ENCODE data around the gene N4BP2. TPM values are rescaled to one million over a fixed set of nuclear protein-coding genes. Genes with fewer than 3 reads are reported as not detected.

N4BP2 gene
- total RNA-seq, 1 experiment from 2014 or later, result 3.9 TPM

DNA sequence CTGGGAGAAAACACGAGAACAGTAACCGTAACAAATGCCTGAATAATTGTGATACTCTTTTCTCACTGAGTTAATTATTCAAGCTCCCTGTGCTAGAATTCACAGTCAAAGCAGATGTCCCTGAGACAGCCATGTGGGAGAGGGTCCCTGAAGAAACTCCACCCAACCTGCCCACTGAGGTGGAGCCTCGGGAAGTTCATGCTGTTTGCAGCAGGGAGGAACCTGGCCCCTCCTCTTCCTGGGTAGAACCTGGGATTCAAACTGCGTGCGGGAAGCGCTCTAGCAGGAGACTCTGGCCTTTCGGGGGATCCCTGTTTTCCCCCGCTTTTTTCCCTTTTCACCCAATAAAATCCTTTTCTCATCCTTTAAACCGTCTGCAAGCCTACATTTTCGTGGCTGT is 120.0 kb downstream of the N4BP2 start:
- Histone ChIP-seq H3K4me2 (ENCODE audit: low read length) (no peak overlapping the region), H4K20me1 (ENCODE audit: low read length) (no peaks in the 10 kb centered on the region), H3K27me3 (ENCODE audit: low read length) (no peaks in the 10 kb centered on the region), H2AFZ (ENCODE audit: low read length) (no peak overlapping the region), H3K27ac (ENCODE audit: low read length) (no peak overlapping the region), H3F3A (ENCODE audit: low read length, unreplicated experiment) (no peaks in the 10 kb centered on the region), H3K9me2 (replicated peaks; ENCODE audit: low read length) (no peaks in the 10 kb centered on the region), H3K36me3 (ENCODE audit: low read depth, low read length) (no peaks in the 10 kb centered on the region), H3K9ac (ENCODE audit: low read length) (no peak overlapping the region), H3K9me3 (ENCODE audit: low read length) (no peaks in the 10 kb centered on the region), H3K4me1 (ENCODE audit: insufficient read depth, low read length) (peaks cover 8% of the 10 kb centered on the region), H3K4me3 (ENCODE audit: low read length) (no peak overlapping the region), H3K79me2 (ENCODE audit: low read length) (no peaks in the 10 kb centered on the region)
- ATAC-seq, result no peak
- DNase-seq, result no peak
- intact Hi-C loops (cut with micrococcal nuclease), result no loop called here
- POLR2A ChIA-PET (ENCODE audit: unreplicated experiment), result no interaction called here
- TF ChIP-seq EZH2phosphoT487 (IDR thresholded peaks at IDR 0.05; ENCODE audit: borderline replicate concordance, low read length), result no peak
- no peak for TF ChIP-seq EZH2 (IDR thresholded peaks at IDR 0.05; ENCODE audit: low read length, unreplicated experiment)
- no peak for TF ChIP-seq CTCF (conservative IDR thresholded peaks at IDR 0.05; ENCODE audit: low read depth, low read length)
- CTCF ChIA-PET, result no interaction called here
- BruUV-seq (replicated peaks), result no TSS peak

DNA sequence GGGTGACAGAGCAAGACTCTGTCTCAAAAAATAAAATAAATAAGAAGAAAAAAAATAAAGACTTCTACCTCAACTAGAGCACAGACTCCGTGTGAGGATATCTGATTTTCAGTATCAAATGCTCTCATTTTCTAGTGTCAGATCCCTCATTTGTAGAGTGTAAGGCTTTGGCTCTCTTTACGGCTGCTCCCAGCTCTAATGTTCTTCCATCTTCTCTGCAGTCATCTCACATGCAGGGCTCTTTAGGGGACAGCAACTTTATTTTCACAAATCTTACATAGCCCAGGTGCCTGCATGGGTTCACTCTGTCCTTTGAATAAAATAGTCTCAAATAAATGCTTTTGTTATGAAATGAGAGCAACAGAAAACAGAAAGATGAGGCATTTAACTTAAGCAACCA is 120.9 kb downstream of the N4BP2 start:
- Histone ChIP-seq H3K9me2 (replicated peaks; ENCODE audit: low read length) (no peaks in the 10 kb centered on the region), H3K4me2 (ENCODE audit: low read length) (no peak overlapping the region), H3K9ac (ENCODE audit: low read length) (no peak overlapping the region), H4K20me1 (ENCODE audit: low read length) (no peaks in the 10 kb centered on the region), H3K9me3 (ENCODE audit: low read length) (no peaks in the 10 kb centered on the region), H3K4me3 (ENCODE audit: low read length) (no peak overlapping the region), H3K4me1 (ENCODE audit: insufficient read depth, low read length) (peaks cover 8% of the 10 kb centered on the region), H3F3A (ENCODE audit: low read length, unreplicated experiment) (no peaks in the 10 kb centered on the region), H3K36me3 (ENCODE audit: low read depth, low read length) (no peaks in the 10 kb centered on the region), H3K27ac (ENCODE audit: low read length) (no peak overlapping the region), H2AFZ (ENCODE audit: low read length) (no peak overlapping the region), H3K27me3 (ENCODE audit: low read length) (no peaks in the 10 kb centered on the region), H3K79me2 (ENCODE audit: low read length) (no peaks in the 10 kb centered on the region)
- intact Hi-C loops (cut with micrococcal nuclease), result no loop called here
- DNase-seq (no peak), ATAC-seq (no peak)
- POLR2A ChIA-PET (ENCODE audit: unreplicated experiment), result no interaction called here
- TF ChIP-seq EZH2phosphoT487 (IDR thresholded peaks at IDR 0.05; ENCODE audit: borderline replicate concordance, low read length), result no peak
- TF ChIP-seq EZH2 (IDR thresholded peaks at IDR 0.05; ENCODE audit: low read length, unreplicated experiment), result no peak
- no peak for TF ChIP-seq CTCF (conservative IDR thresholded peaks at IDR 0.05; ENCODE audit: low read depth, low read length)
- CTCF ChIA-PET, result no interaction called here
- BruUV-seq (replicated peaks), result no TSS peak

GRCh38 chr4:40178672-40179071 is 122.0 kb downstream of the N4BP2 start:
- intact Hi-C loops (cut with micrococcal nuclease), result no loop called here
- Histone ChIP-seq H2AFZ (ENCODE audit: low read length) (no peak overlapping the region), H3K27me3 (ENCODE audit: low read length) (no peaks in the 10 kb centered on the region), H3K4me2 (ENCODE audit: low read length) (no peak overlapping the region), H3K4me1 (ENCODE audit: insufficient read depth, low read length) (peaks cover 8% of the 10 kb centered on the region), H3K27ac (ENCODE audit: low read length) (no peak overlapping the region), H3K79me2 (ENCODE audit: low read length) (no peaks in the 10 kb centered on the region), H4K20me1 (ENCODE audit: low read length) (no peaks in the 10 kb centered on the region), H3K9ac (ENCODE audit: low read length) (no peak overlapping the region), H3K9me2 (replicated peaks; ENCODE audit: low read length) (no peaks in the 10 kb centered on the region), H3F3A (ENCODE audit: low read length, unreplicated experiment) (no peaks in the 10 kb centered on the region), H3K9me3 (ENCODE audit: low read length) (no peaks in the 10 kb centered on the region), H3K4me3 (ENCODE audit: low read length) (no peak overlapping the region), H3K36me3 (ENCODE audit: low read depth, low read length) (no peaks in the 10 kb centered on the region)
- BruUV-seq (replicated peaks), result no TSS peak
- ChIA-PET POLR2A (ENCODE audit: unreplicated experiment) (no interaction called here), CTCF (no interaction called here)
- ATAC-seq (no peak), DNase-seq (no peak)
- TF ChIP-seq EZH2phosphoT487 (IDR thresholded peaks at IDR 0.05; ENCODE audit: borderline replicate concordance, low read length) (no peak), EZH2 (IDR thresholded peaks at IDR 0.05; ENCODE audit: low read length, unreplicated experiment) (no peak), CTCF (conservative IDR thresholded peaks at IDR 0.05; ENCODE audit: low read depth, low read length) (no peak)

Measured in PC-3 (cell line).